Mesenchymal stem cell (in vitro differentiated cells and primary cell): Measurements from ENCODE around the gene ATP6V0E2.
"Not testable (repeated sequence)": the region's sequence is repeated elsewhere in the genome, so short reads cannot be mapped to it uniquely, and the experiment has no call there.

Experiments used
- DNase-seq: peaks from one replicate; pipeline ENCODE4 v3.0.0-alpha.2; 2013
- H2AFZ ChIP-seq: one replicate; pipeline ENCODE4 v1.6.1; 2013; ENCODE audit warnings: low read depth, mild to moderate bottlenecking, control low read depth, inconsistent platforms, low read length, moderate library complexity
- H2AK5ac ChIP-seq: 2 replicates; pipeline ENCODE4 v1.6.1; 2013; ENCODE audit warnings: low read length, moderate library complexity, mild to moderate bottlenecking, inconsistent platforms; ENCODE audit not compliant: severe bottlenecking
- H2BK120ac ChIP-seq: one replicate; pipeline ENCODE4 v1.6.1; 2013; ENCODE audit warnings: low read depth, mild to moderate bottlenecking, inconsistent platforms, low read length, moderate library complexity
- H2BK12ac ChIP-seq, 2 experiments: one replicate each; pipeline ENCODE4 v1.6.1; 2013; ENCODE audit warnings: inconsistent platforms in 2 of 2, low read length in 2 of 2, mild to moderate bottlenecking in 2 of 2, moderate library complexity in 2 of 2, control low read depth in 1 of 2
- H2BK15ac ChIP-seq: one replicate; pipeline ENCODE4 v1.6.1; 2013; ENCODE audit warnings: mild to moderate bottlenecking, low read depth, inconsistent platforms; ENCODE audit not compliant: poor library complexity, severe bottlenecking
- H2BK5ac ChIP-seq: 2 replicates; pipeline ENCODE4 v1.6.1; 2013; ENCODE audit warnings: low read depth, mild to moderate bottlenecking, low read length, control low read depth, inconsistent platforms; ENCODE audit not compliant: poor library complexity, severe bottlenecking
- H3K14ac ChIP-seq, 2 experiments: one replicate each; pipeline ENCODE4 v1.6.1; 2013; ENCODE audit warnings: inconsistent platforms in 2 of 2, low read length in 2 of 2, control low read depth in 1 of 2, mild to moderate bottlenecking in 1 of 2, moderate library complexity in 1 of 2
- H3K18ac ChIP-seq, 2 experiments: one replicate each; pipeline ENCODE4 v1.6.1; 2013; ENCODE audit warnings: inconsistent platforms in 2 of 2, low read length in 2 of 2, control low read depth in 1 of 2, low read depth in 1 of 2, mild to moderate bottlenecking in 1 of 2
- H3K23ac ChIP-seq, 2 experiments: one replicate each; pipeline ENCODE4 v1.6.1; 2013; ENCODE audit warnings: inconsistent platforms in 2 of 2, low read length in 2 of 2, mild to moderate bottlenecking in 2 of 2, moderate library complexity in 2 of 2, control low read depth in 1 of 2
- H3K27ac ChIP-seq: 2 replicates; pipeline ENCODE4 v1.5.1; 2013; ENCODE audit warnings: mild to moderate bottlenecking, moderate library complexity, low read length, control low read depth, inconsistent platforms; ENCODE audit not compliant: poor library complexity, severe bottlenecking
- H3K27me3 ChIP-seq, 2 experiments: 2 replicates each; pipeline versions ENCODE4 v1.6.1 to v1.7.0; 2013; ENCODE audit warnings: low read length in 2 of 2, mild to moderate bottlenecking in 2 of 2, moderate library complexity in 2 of 2, control low read depth in 1 of 2, inconsistent platforms in 1 of 2; ENCODE audit not compliant: control insufficient read depth in 1 of 2, insufficient read depth in 1 of 2
- H3K36me3 ChIP-seq, 2 experiments: 2 replicates each; pipeline versions ENCODE4 v1.6.1 to v1.7.0; 2013; ENCODE audit warnings: low read length in 2 of 2, control low read depth in 1 of 2, inconsistent platforms in 1 of 2, low read depth in 1 of 2, mild to moderate bottlenecking in 1 of 2; ENCODE audit not compliant: insufficient read depth in 2 of 2, control insufficient read depth in 1 of 2
- H3K4ac ChIP-seq, 2 experiments: one replicate each; pipeline ENCODE4 v1.6.1; 2013; ENCODE audit warnings: inconsistent platforms in 2 of 2, low read length in 2 of 2, mild to moderate bottlenecking in 2 of 2, moderate library complexity in 2 of 2, control low read depth in 1 of 2, low read depth in 1 of 2
- H3K4me1 ChIP-seq: 2 replicates; pipeline ENCODE4 v1.6.1; 2013; ENCODE audit warnings: low read depth, low read length, control low read depth; ENCODE audit not compliant: control insufficient read depth, insufficient read depth
- H3K4me2 ChIP-seq: 2 replicates; pipeline ENCODE4 v1.6.1; 2013; ENCODE audit warnings: low read length, mild to moderate bottlenecking, inconsistent platforms; ENCODE audit not compliant: poor library complexity, severe bottlenecking
- H3K4me3 ChIP-seq, 2 experiments: 2 replicates each; pipeline versions ENCODE4 v1.5.1 to v1.7.0; 2013; ENCODE audit warnings: low read length in 2 of 2, mild to moderate bottlenecking in 2 of 2, control low read depth in 1 of 2, low read depth in 1 of 2; ENCODE audit not compliant: insufficient read depth in 1 of 2
- H3K79me1 ChIP-seq: replicated peaks from 2 replicates; pipeline ENCODE4 v1.6.1; 2013; ENCODE audit warnings: mild to moderate bottlenecking, control low read depth, low read length, inconsistent platforms; ENCODE audit not compliant: poor library complexity, severe bottlenecking
- H3K9ac ChIP-seq: 2 replicates; pipeline ENCODE4 v1.7.0; 2013; ENCODE audit warnings: mild to moderate bottlenecking, low read length, moderate library complexity
- H3K9me3 ChIP-seq: 2 replicates; pipeline ENCODE4 v1.7.0; 2013; ENCODE audit warnings: mild to moderate bottlenecking, low read length; ENCODE audit not compliant: control insufficient read depth
- H4K8ac ChIP-seq: one replicate; pipeline ENCODE4 v1.6.1; 2013; ENCODE audit warnings: inconsistent platforms, mild to moderate bottlenecking, low read length, moderate library complexity
- H4K91ac ChIP-seq: one replicate; pipeline ENCODE4 v1.6.1; 2013; ENCODE audit warnings: mild to moderate bottlenecking, low read length, inconsistent platforms
- WGBS: methylation state at CpG from one replicate; pipeline ENCODE4 v1.1.7; 2013; ENCODE audit warnings: mixed read lengths; 5-methylcytosine and 5-hydroxymethylcytosine counted together

ATP6V0E2 gene

GRCh38 chr7:149828357-149829309 is 45.1 kb upstream of the ATP6V0E2 start:
- Histone ChIP-seq H3K27me3 (peaks cover 37% of the 10 kb centered on the region in 2 experiments), H2AFZ (no peak overlapping the region), H3K27ac (no peak overlapping the region), H2AK5ac (no peak overlapping the region), H4K91ac (no peak overlapping the region), H3K18ac (no peak overlapping the region), H2BK12ac (no peak overlapping the region), H3K4me3 (no peak overlapping the region), H3K4me2 (no peak overlapping the region), H3K14ac (no peak overlapping the region), H3K9me3 (no peaks in the 10 kb centered on the region), H2BK120ac (no peak overlapping the region), H3K9ac (no peak overlapping the region), H3K4ac (no peak overlapping the region), H3K36me3 (no peaks in the 10 kb centered on the region), H4K8ac (no peak overlapping the region), H3K23ac (no peak overlapping the region), H3K79me1 (no peaks in the 10 kb centered on the region), H2BK15ac (no peak overlapping the region), H3K4me1 (no peaks in the 10 kb centered on the region), H2BK5ac (no peak overlapping the region)
- WGBS = 86% methylated on average over 18 of the region's 19 CpGs
- no peak for DNase-seq

- H2AK5ac ChIP-seq, H3K18ac ChIP-seq, DNase-seq, H3K9me3 ChIP-seq, H3K4me1 ChIP-seq, H3K36me3 ChIP-seq, H3K4ac ChIP-seq, H4K8ac ChIP-seq, H3K79me1 ChIP-seq, H2BK12ac ChIP-seq, H2BK15ac ChIP-seq, H3K4me2 ChIP-seq, H3K9ac ChIP-seq, H3K23ac ChIP-seq, H4K91ac ChIP-seq, H3K14ac ChIP-seq, H3K27ac ChIP-seq, H3K4me3 ChIP-seq, H2BK5ac ChIP-seq, H2BK120ac ChIP-seq, H2AFZ ChIP-seq: not testable (repeated sequence)
- peaks cover 39 to 48% of the 10 kb centered on the region in 2 experiments for H3K27me3 ChIP-seq
- 41% methylated on average over 1 of the region's 1 CpG for WGBS
Measured at GRCh38 chr7:149830527-149830926, 43.2 kb upstream of the ATP6V0E2 start.

GRCh38 chr7:149830997-149831740 is 42.6 kb upstream of the ATP6V0E2 start:
- Histone ChIP-seq H2BK12ac (no peak overlapping the region), H3K27me3 (peaks cover 39 to 48% of the 10 kb centered on the region in 2 experiments), H3K23ac (no peak overlapping the region), H3K4me3 (no peak overlapping the region), H3K18ac (no peak overlapping the region), H3K27ac (no peak overlapping the region), H2AFZ (no peak overlapping the region), H2BK5ac (no peak overlapping the region), H3K4me2 (no peak overlapping the region), H4K8ac (no peak overlapping the region), H2BK120ac (no peak overlapping the region), H3K9ac (no peak overlapping the region), H3K4me1 (no peaks in the 10 kb centered on the region), H3K4ac (no peak overlapping the region), H2AK5ac (no peak overlapping the region), H3K14ac (no peak overlapping the region), H3K79me1 (no peaks in the 10 kb centered on the region), H2BK15ac (peak overlapping the region; percentile 62), H4K91ac (no peak overlapping the region), H3K9me3 (no peaks in the 10 kb centered on the region), H3K36me3 (no peaks in the 10 kb centered on the region)
- 39% methylated on average over 11 of the region's 11 CpGs for WGBS
- DNase-seq = no peak

- Histone ChIP-seq H4K91ac (no peak overlapping the region), H2BK120ac (no peak overlapping the region), H3K14ac (no peak overlapping the region), H3K4me3 (no peak overlapping the region), H3K36me3 (no peaks in the 10 kb centered on the region), H3K4ac (no peak overlapping the region), H3K79me1 (no peaks in the 10 kb centered on the region), H4K8ac (no peak overlapping the region), H2BK5ac (no peak overlapping the region), H2BK12ac (no peak overlapping the region), H3K23ac (no peak overlapping the region), H3K9me3 (no peaks in the 10 kb centered on the region), H3K9ac (no peak overlapping the region), H2BK15ac (no peak overlapping the region), H3K4me1 (no peaks in the 10 kb centered on the region), H3K18ac (no peak overlapping the region), H3K27ac (no peak overlapping the region), H2AK5ac (no peak overlapping the region), H2AFZ (no peak overlapping the region), H3K4me2 (no peak overlapping the region), H3K27me3 (peaks cover 36 to 48% of the 10 kb centered on the region in 2 experiments)
- 76% methylated on average over 5 of the region's 9 CpGs for WGBS
- no peak for DNase-seq
Measured at GRCh38 chr7:149831741-149832219, 42.0 kb upstream of the ATP6V0E2 start.
